ENCODE measurements around the gene OPRL1. TPM values are rescaled to one million over a fixed set of nuclear protein-coding genes. Genes with fewer than 3 reads are reported as not detected.

Gene OPRL1
- total RNA-seq, 1 donor from 2014 or later = 3.0 TPM

GRCh38 chr20:64071341-64072332, 8.2 kb upstream of the OPRL1 start:
- no peak for DNase-seq (ENCODE audit: low read depth in 2 of 2)

GRCh38 chr20:64072498-64073063, 7.3 kb upstream of the OPRL1 start:
- DNase-seq (ENCODE audit: low read depth in 2 of 2) = no peak

GRCh38 chr20:64073476-64074183, 6.3 kb upstream of the OPRL1 start:
- no peak for DNase-seq (ENCODE audit: low read depth in 2 of 2)

GRCh38 chr20:64074184-64074789, 5.6 kb upstream of the OPRL1 start:
- DNase-seq (ENCODE audit: low read depth in 2 of 2) = no peak

- no peak for DNase-seq (ENCODE audit: low read depth in 2 of 2)
Observed at GRCh38 chr20:64074963-64075362, 4.9 kb upstream of the OPRL1 start.

GRCh38 chr20:64075556-64075955, 4.3 kb upstream of the OPRL1 start:
- no peak for DNase-seq (ENCODE audit: low read depth in 2 of 2)

- DNase-seq (ENCODE audit: low read depth in 2 of 2) = no peak
Observed at GRCh38 chr20:64076061-64076997, 3.6 kb upstream of the OPRL1 start.

GRCh38 chr20:64077094-64077493, 2.8 kb upstream of the OPRL1 start:
- DNase-seq (ENCODE audit: low read depth in 2 of 2) = no peak

GRCh38 chr20:64077541-64077875, 2.4 kb upstream of the OPRL1 start:
- DNase-seq (ENCODE audit: low read depth in 2 of 2) = no peak

GRCh38 chr20:64077876-64078551, 1.9 kb upstream of the OPRL1 start:
- no peak for DNase-seq (ENCODE audit: low read depth in 2 of 2)

GRCh38 chr20:64078934-64079272, 979 bp upstream of the OPRL1 start:
- DNase-seq (ENCODE audit: low read depth in 2 of 2) = no peak

- peak; percentile 67 to 88 for DNase-seq (ENCODE audit: low read depth in 2 of 2)
Observed at GRCh38 chr20:64079273-64080012, 439 bp upstream of the OPRL1 start, which contains the start of gene RGS19. Gene RGS19, minus strand, starts transcription at chr20:64079518. Its CDS starts 2,632 bp downstream, at chr20:64076886.

GRCh38 chr20:64080813-64081623, 1.1 kb downstream of the OPRL1 start:
- no peak for DNase-seq (ENCODE audit: low read depth in 2 of 2)

GRCh38 chr20:64081624-64081964, 1.7 kb downstream of the OPRL1 start:
- DNase-seq (ENCODE audit: low read depth in 2 of 2) = no peak

- DNase-seq (ENCODE audit: low read depth in 2 of 2) = no peak
Observed at GRCh38 chr20:64082126-64082731, 2.3 kb downstream of the OPRL1 start.

- no peak for DNase-seq (ENCODE audit: low read depth in 2 of 2)
Observed at GRCh38 chr20:64082820-64083377, 3.0 kb downstream of the OPRL1 start.

GRCh38 chr20:64083378-64083803, 3.5 kb downstream of the OPRL1 start:
- DNase-seq (ENCODE audit: low read depth in 2 of 2) = peak; percentile 77 to 89
